ENCODE data around the gene DGKD.
"Not testable (repeated sequence)": the region's sequence is repeated elsewhere in the genome, so short reads cannot be mapped to it uniquely, and the experiment has no call there.

DGKD gene

GRCh38 chr2:233367586-233367985 is 13.3 kb downstream of the DGKD start:
- TF ChIP-seq CTCF (conservative IDR thresholded peaks at IDR 0.05; ENCODE audit: low read depth, low read length) = no peak
- DNase-seq (ENCODE audit: low read depth) = no peak
- no peak overlapping the region for H3K4me3 ChIP-seq (ENCODE audit: low read length)

- TF ChIP-seq CTCF (conservative IDR thresholded peaks at IDR 0.05; ENCODE audit: low read depth, low read length) = no peak
- DNase-seq (ENCODE audit: low read depth) = no peak
These were observed 14.5 kb downstream of the DGKD start for GRCh38 chr2:233368756-233369155.

GRCh38 chr2:233369462-233369861 is 15.2 kb downstream of the DGKD start:
- no peak for TF ChIP-seq CTCF (conservative IDR thresholded peaks at IDR 0.05; ENCODE audit: low read depth, low read length)
- H3K4me3 ChIP-seq (ENCODE audit: low read length) = no peak overlapping the region
- DNase-seq (ENCODE audit: low read depth) = no peak

More at GRCh38 chr2:233368756-233369155, 14.5 kb downstream of the DGKD start:
- no peak overlapping the region for H3K4me3 ChIP-seq (ENCODE audit: low read length)

- no peak overlapping the region for H3K4me3 ChIP-seq (ENCODE audit: low read length)
- no peak for DNase-seq (ENCODE audit: low read depth)
- TF ChIP-seq CTCF (conservative IDR thresholded peaks at IDR 0.05; ENCODE audit: low read depth, low read length) = no peak
These were observed 15.8 kb downstream of the DGKD start for GRCh38 chr2:233369897-233370685.

- DNase-seq (ENCODE audit: low read depth) = no peak
- no peak overlapping the region for H3K4me3 ChIP-seq (ENCODE audit: low read length)
- TF ChIP-seq CTCF (conservative IDR thresholded peaks at IDR 0.05; ENCODE audit: low read depth, low read length) = no peak
These were observed 17.3 kb downstream of the DGKD start for GRCh38 chr2:233371641-233372040.

- TF ChIP-seq CTCF (conservative IDR thresholded peaks at IDR 0.05; ENCODE audit: low read depth, low read length) = no peak
- H3K4me3 ChIP-seq (ENCODE audit: low read length) = no peak overlapping the region
- no peak for DNase-seq (ENCODE audit: low read depth)
These were observed 18.6 kb downstream of the DGKD start for GRCh38 chr2:233372855-233373254.

GRCh38 chr2:233373316-233373715 is 19.0 kb downstream of the DGKD start:
- DNase-seq (ENCODE audit: low read depth) = no peak
- no peak for TF ChIP-seq CTCF (conservative IDR thresholded peaks at IDR 0.05; ENCODE audit: low read depth, low read length)
- no peak overlapping the region for H3K4me3 ChIP-seq (ENCODE audit: low read length)

- not testable (repeated sequence) for H3K4me3 ChIP-seq (ENCODE audit: low read length); DNase-seq (ENCODE audit: low read depth)
These were observed 20.5 kb downstream of the DGKD start for GRCh38 chr2:233374776-233375175.
